IMR-90 (cell line): ENCODE results near the gene NAALAD2. TPM values are rescaled to one million over a fixed set of nuclear protein-coding genes. Genes with fewer than 3 reads are reported as not detected.
"Not testable (repeated sequence)": the region's sequence is repeated elsewhere in the genome, so short reads cannot be mapped to it uniquely, and the experiment has no call there.

Experiments used
- ATAC-seq: fragments of 200-7000 bp; cut with Tn5 transposase; 2 replicates; pipeline ENCODE4 v1.9.1; 2020; ENCODE audit warnings: low read depth, mild to moderate bottlenecking, moderate library complexity
- BruUV-seq: library from RNA; stranded (reverse); fragments of 400-500 nt; replicated peaks from 2 replicates; lab custom pipeline; 2021; lab: Mats Ljungman, UMichigan
- CTCF ChIA-PET: fragments of 300-600 bp; formaldehyde crosslinking; extraction: SDS; loops from one replicate; lab custom pipeline; 2021; ENCODE audit warnings: antibody characterized with exemption; lab: Yijun Ruan, JAX
- POLR2A ChIA-PET: fragments of 300-600 bp; sonication (Branson Sonifier 250); formaldehyde crosslinking; loops from one replicate; lab custom pipeline; 2022; ENCODE audit warnings: antibody characterized with exemption; ENCODE audit not compliant: unreplicated experiment; lab: Charles Lee
- DNase-seq: peaks from one replicate; pipeline ENCODE4 v3.0.0; 2013
- H2AFZ ChIP-seq: replicated peaks from 2 replicates; pipeline ENCODE3; 2013; ENCODE audit warnings: low read length, mild to moderate bottlenecking; ENCODE audit not compliant: poor library complexity
- H2AK5ac ChIP-seq: 2 replicates; pipeline ENCODE4 v1.6.1; 2013; ENCODE audit warnings: low read depth, low read length, inconsistent platforms
- H2AK9ac ChIP-seq: replicated peaks from 2 replicates; pipeline ENCODE3; 2013; ENCODE audit warnings: mild to moderate bottlenecking, low read depth, low read length, moderate library complexity; ENCODE audit not compliant: poor library complexity
- H2BK120ac ChIP-seq: 2 replicates; pipeline ENCODE4 v1.6.1; 2013; ENCODE audit warnings: low read depth, low read length, inconsistent platforms
- H2BK15ac ChIP-seq: 3 replicates; pipeline ENCODE4 v1.6.1; 2013; ENCODE audit warnings: low read depth, low read length, inconsistent platforms
- H2BK20ac ChIP-seq: 2 replicates; pipeline ENCODE4 v1.6.1; 2013; ENCODE audit warnings: low read depth, mild to moderate bottlenecking, inconsistent platforms, low read length, moderate library complexity
- H2BK5ac ChIP-seq: 2 replicates; pipeline ENCODE4 v1.6.1; 2013; ENCODE audit warnings: mild to moderate bottlenecking, low read depth, low read length, inconsistent platforms; ENCODE audit not compliant: poor library complexity, severe bottlenecking
- H3K14ac ChIP-seq: replicated peaks from 2 replicates; pipeline ENCODE4 v1.6.1; 2013; ENCODE audit warnings: low read depth, low read length, inconsistent platforms
- H3K18ac ChIP-seq: 2 replicates; pipeline ENCODE4 v1.6.1; 2013; ENCODE audit warnings: low read depth, low read length, control low read depth
- H3K23ac ChIP-seq: 2 replicates; pipeline ENCODE4 v1.6.1; 2013; ENCODE audit warnings: low read depth, low read length, inconsistent platforms
- H3K27ac ChIP-seq: 2 replicates; pipeline ENCODE4 v1.5.1; 2013; ENCODE audit warnings: mild to moderate bottlenecking, control low read depth, low read length; ENCODE audit not compliant: insufficient read depth
- H3K27me3 ChIP-seq: 2 replicates; pipeline ENCODE4 v1.6.1; 2013; ENCODE audit warnings: low read length; ENCODE audit not compliant: control insufficient read depth, insufficient read depth
- H3K36me3 ChIP-seq: 2 replicates; pipeline ENCODE4 v1.6.1; 2013; ENCODE audit warnings: low read length, mixed read lengths; ENCODE audit not compliant: control insufficient read depth, insufficient read depth
- H3K4ac ChIP-seq: 2 replicates; pipeline ENCODE4 v1.6.1; 2013; ENCODE audit warnings: low read depth, low read length, inconsistent platforms
- H3K4me1 ChIP-seq: 2 replicates; pipeline ENCODE4 v1.6.1; 2013; ENCODE audit warnings: low read length, mixed read lengths; ENCODE audit not compliant: control insufficient read depth, insufficient read depth
- H3K4me2 ChIP-seq: 2 replicates; pipeline ENCODE4 v1.6.1; 2013; ENCODE audit warnings: low read depth, mild to moderate bottlenecking, control low read depth, low read length, moderate library complexity
- H3K4me3 ChIP-seq: 2 replicates; pipeline ENCODE4 v1.5.1; 2013; ENCODE audit warnings: low read depth, mild to moderate bottlenecking, control low read depth, low read length, moderate library complexity; ENCODE audit not compliant: insufficient read depth
- H3K56ac ChIP-seq: 2 replicates; pipeline ENCODE4 v1.6.1; 2013; ENCODE audit warnings: low read length, inconsistent platforms; ENCODE audit not compliant: insufficient read depth; ENCODE audit errors: extremely low read depth
- H3K79me1 ChIP-seq, 2 experiments: 2 replicates each; pipeline ENCODE4 v1.6.1; 2013; ENCODE audit warnings: low read length in 2 of 2, inconsistent platforms in 1 of 2, low read depth in 1 of 2
- H3K9ac ChIP-seq: 2 replicates; pipeline ENCODE4 v1.6.1; 2013; ENCODE audit warnings: low read depth, low read length, control low read depth
- H3K9me1 ChIP-seq: 2 replicates; pipeline ENCODE4 v1.6.1; 2013; ENCODE audit warnings: low read length, inconsistent platforms; ENCODE audit not compliant: insufficient read depth
- H3K9me3 ChIP-seq: 2 replicates; pipeline ENCODE4 v1.6.1; 2013; ENCODE audit warnings: low read length; ENCODE audit not compliant: control insufficient read depth, insufficient read depth
- H4K20me1 ChIP-seq: 2 replicates; pipeline ENCODE4 v1.6.1; 2013; ENCODE audit warnings: low read length, inconsistent platforms; ENCODE audit not compliant: insufficient read depth
- H4K5ac ChIP-seq: 2 replicates; pipeline ENCODE4 v1.6.1; 2013; ENCODE audit warnings: mild to moderate bottlenecking, low read depth, low read length, control low read depth
- H4K8ac ChIP-seq, 2 experiments: 2 replicates each; pipeline ENCODE4 v1.6.1; 2013; ENCODE audit warnings: low read depth in 2 of 2, low read length in 2 of 2, control low read depth in 1 of 2, inconsistent platforms in 1 of 2
- H4K91ac ChIP-seq: 2 replicates; pipeline ENCODE4 v1.6.1; 2013; ENCODE audit warnings: low read depth, low read length, inconsistent platforms; ENCODE audit not compliant: insufficient read depth
- WGBS, 2 experiments: methylation state at CpG; one replicate each; pipeline versions ENCODE4 v1.1.5 to v1.1.7; 2013; ENCODE audit warnings: missing lambda C conversion rate in 2 of 2; ENCODE audit not compliant: insufficient read length in 1 of 2; ENCODE audit errors: extremely low coverage in 2 of 2; 5-methylcytosine and 5-hydroxymethylcytosine counted together
- dilution Hi-C: fragments of 300-500 bp; cut with HindIII; formaldehyde crosslinking; loops from one replicate; pipeline ENCODE4 v1.14.3; 2018; ENCODE audit warnings: low sequenced_read_pairs; ENCODE audit not compliant: unreplicated experiment
- in situ Hi-C: fragments of 300-500 bp; cut with MboI; formaldehyde crosslinking; loops from 3 replicates; pipeline ENCODE4 v1.14.3; 2019; ENCODE audit warnings: low sequenced_read_pairs, inconsistent platforms, mixed read lengths
- intact Hi-C: fragments of 100-400 bp; cut with micrococcal nuclease; formaldehyde crosslinking; loops from 2 replicates; pipeline ENCODE4 v1.10.0; 2022
- polyA plus RNA-seq, 3 experiments: library from polyadenylated mRNA; depleted of rRNA; stranded (reverse); fragments of >200 nt; gene quantifications; 2 replicates each; pipeline ENCODE4 v1.2.3, GENCODE V29; 2012; ENCODE audit warnings: low replicate concordance in 1 of 3
- total RNA-seq: library from RNA; depleted of rRNA; stranded (reverse); fragments of >200 nt; gene quantifications from 2 replicates; pipeline ENCODE4 v1.2.3, GENCODE V29; 2012

The NAALAD2 gene
- total and polyA plus RNA-seq, 2 of the 4 experiments (the other 2 are of a cell fraction) = under 0.01 to 0.09 TPM

GRCh38 chr11:90095230-90095924 is 39.1 kb upstream of the NAALAD2 start:
- POLR2A ChIA-PET, H3K36me3 ChIP-seq, H2BK5ac ChIP-seq, CTCF ChIA-PET, H2BK20ac ChIP-seq, H4K8ac ChIP-seq, H3K27me3 ChIP-seq, H2BK15ac ChIP-seq, H3K4me1 ChIP-seq, H2BK120ac ChIP-seq, BruUV-seq, DNase-seq, H3K27ac ChIP-seq, H2AFZ ChIP-seq, H3K9ac ChIP-seq, H4K5ac ChIP-seq, dilution Hi-C loops, intact Hi-C loops, ATAC-seq, H4K20me1 ChIP-seq, H3K79me1 ChIP-seq, H4K91ac ChIP-seq, H3K14ac ChIP-seq, H3K4ac ChIP-seq, H2AK5ac ChIP-seq, H3K4me2 ChIP-seq, H3K4me3 ChIP-seq, in situ Hi-C loops, H3K56ac ChIP-seq, H3K23ac ChIP-seq, H2AK9ac ChIP-seq, H3K9me1 ChIP-seq, H3K18ac ChIP-seq, H3K9me3 ChIP-seq: not testable (repeated sequence)
- WGBS, 2 experiments = no CpG with 5 or more reads among the region's 28 CpGs

GRCh38 chr11:90098261-90098660 is 36.2 kb upstream of the NAALAD2 start:
- H3K23ac ChIP-seq, H3K4me2 ChIP-seq, H4K8ac ChIP-seq, H2BK15ac ChIP-seq, H2BK20ac ChIP-seq, H3K79me1 ChIP-seq, H3K4me3 ChIP-seq, H3K4me1 ChIP-seq, H3K4ac ChIP-seq, H3K27ac ChIP-seq, H3K14ac ChIP-seq, in situ Hi-C loops, H2AFZ ChIP-seq, H2AK5ac ChIP-seq, H4K91ac ChIP-seq, intact Hi-C loops, POLR2A ChIA-PET, H2BK5ac ChIP-seq, H3K9ac ChIP-seq, H2BK120ac ChIP-seq, DNase-seq, H4K5ac ChIP-seq, ATAC-seq, H3K36me3 ChIP-seq, H3K18ac ChIP-seq, CTCF ChIA-PET, H3K9me1 ChIP-seq, H3K56ac ChIP-seq, H3K27me3 ChIP-seq, H4K20me1 ChIP-seq, H2AK9ac ChIP-seq, H3K9me3 ChIP-seq, dilution Hi-C loops, BruUV-seq: not testable (repeated sequence)
- WGBS, 2 experiments = 40% methylated on average over 3 of the region's 4 CpGs; no CpG with 5 or more reads in 1 of the 2 experiments
